ENCODE data around the gene TMEM115. TPM values are rescaled to one million over a fixed set of nuclear protein-coding genes. Genes with fewer than 3 reads are reported as not detected.

Gene TMEM115
- total and polyA plus RNA-seq, 2 of the 13 experiments (the other 11 are each of a cell fraction or from before 2014, with no cell fraction given): 22.1 to 30.7 TPM

DNA sequence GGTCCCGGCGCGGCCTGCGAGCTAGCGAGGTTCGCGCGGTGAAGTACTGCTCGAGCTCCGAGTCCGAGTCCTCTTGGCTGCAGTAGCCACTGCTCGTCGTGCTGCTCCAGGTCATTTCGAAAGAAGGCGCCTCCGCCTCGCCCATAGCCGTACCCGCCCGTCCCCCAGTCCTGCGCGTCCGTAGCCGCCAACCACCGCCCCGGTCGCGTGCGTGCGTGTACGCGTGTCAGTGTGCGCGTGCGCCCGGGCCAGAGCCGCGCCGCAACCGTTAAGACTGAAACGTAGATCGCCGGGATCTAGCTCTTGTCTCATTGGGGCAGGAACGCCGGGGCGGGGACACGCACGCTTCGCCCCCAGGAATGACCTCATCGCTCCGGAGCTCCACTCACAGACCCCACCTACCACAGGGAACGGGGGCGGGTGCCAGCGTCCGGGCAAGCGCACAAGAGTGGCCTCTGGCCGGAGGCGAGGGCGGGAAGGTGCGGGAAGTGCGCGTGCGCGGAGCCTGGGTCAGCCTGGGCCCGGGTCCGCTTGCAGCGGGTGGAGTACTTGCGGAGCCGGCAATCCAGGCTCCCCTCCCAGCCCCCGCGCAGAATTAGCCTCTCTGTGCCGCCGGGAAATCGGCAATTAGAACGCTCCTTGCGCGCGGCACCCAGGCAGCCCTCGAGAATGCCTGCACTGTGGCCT, 22.0 kb downstream of the TMEM115 start (continued):
- TF ChIP-seq GATAD1 (CRISPR knock-in tag; IDR thresholded peaks at IDR 0.05) (peak; percentile 86), SIN3A (IDR thresholded peaks at IDR 0.05; ENCODE audit: borderline replicate concordance, low read depth, low read length) (peak; percentile 89; the same call in 1 of the 2 replicates), ZNF430 (CRISPR knock-in tag; IDR thresholded peaks at IDR 0.05) (peak; percentile 98), ZFP90 (CRISPR knock-in tag; IDR thresholded peaks at IDR 0.05; ENCODE audit: borderline replicate concordance) (peak; percentile 63; the same call in 1 of the 2 replicates), ZBTB7A (CRISPR knock-in tag; IDR thresholded peaks at IDR 0.05) (no peak), MED8 (CRISPR knock-in tag; IDR thresholded peaks at IDR 0.05; ENCODE audit: insufficient replicate concordance) (peak; percentile 7), NFYC (CRISPR knock-in tag; IDR thresholded peaks at IDR 0.05) (peak; percentile 67), HOXD1 (CRISPR knock-in tag; IDR thresholded peaks at IDR 0.05) (peak; percentile 53; the same call in 1 of the 2 replicates), DMAP1 (CRISPR knock-in tag; IDR thresholded peaks at IDR 0.05) (peak; percentile 78; the same call in 1 of the 2 replicates), ZNF414 (CRISPR knock-in tag; IDR thresholded peaks at IDR 0.05) (peak; percentile 69), MIXL1 (CRISPR knock-in tag; IDR thresholded peaks at IDR 0.05) (no peak), SKI (IDR thresholded peaks at IDR 0.05; ENCODE audit: partially characterized antibody) (peak; percentile 27), MAFK (conservative IDR thresholded peaks at IDR 0.05 in 1 of 2, IDR thresholded peaks at IDR 0.05 in 1 of 2; ENCODE audit: low read length in 2 of 2) (no peak), ZFP1 (CRISPR knock-in tag; IDR thresholded peaks at IDR 0.05) (0 out of 2 replicates have a peak, but pooled peaks have one; percentile 14), SP1 (IDR thresholded peaks at IDR 0.05) (no peak), SP1 (CRISPR knock-in tag; IDR thresholded peaks at IDR 0.05) (peak; percentile 52)
- TF ChIP-seq, protein P1, sequence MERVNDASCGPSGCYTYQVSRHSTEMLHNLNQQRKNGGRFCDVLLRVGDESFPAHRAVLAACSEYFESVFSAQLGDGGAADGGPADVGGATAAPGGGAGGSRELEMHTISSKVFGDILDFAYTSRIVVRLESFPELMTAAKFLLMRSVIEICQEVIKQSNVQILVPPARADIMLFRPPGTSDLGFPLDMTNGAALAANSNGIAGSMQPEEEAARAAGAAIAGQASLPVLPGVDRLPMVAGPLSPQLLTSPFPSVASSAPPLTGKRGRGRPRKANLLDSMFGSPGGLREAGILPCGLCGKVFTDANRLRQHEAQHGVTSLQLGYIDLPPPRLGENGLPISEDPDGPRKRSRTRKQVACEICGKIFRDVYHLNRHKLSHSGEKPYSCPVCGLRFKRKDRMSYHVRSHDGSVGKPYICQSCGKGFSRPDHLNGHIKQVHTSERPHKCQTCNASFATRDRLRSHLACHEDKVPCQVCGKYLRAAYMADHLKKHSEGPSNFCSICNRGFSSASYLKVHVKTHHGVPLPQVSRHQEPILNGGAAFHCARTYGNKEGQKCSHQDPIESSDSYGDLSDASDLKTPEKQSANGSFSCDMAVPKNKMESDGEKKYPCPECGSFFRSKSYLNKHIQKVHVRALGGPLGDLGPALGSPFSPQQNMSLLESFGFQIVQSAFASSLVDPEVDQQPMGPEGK (CRISPR knock-in tag; IDR thresholded peaks at IDR 0.05): peak; percentile 75; the same call in 1 of the 2 replicates
- TF ChIP-seq, protein P2, sequence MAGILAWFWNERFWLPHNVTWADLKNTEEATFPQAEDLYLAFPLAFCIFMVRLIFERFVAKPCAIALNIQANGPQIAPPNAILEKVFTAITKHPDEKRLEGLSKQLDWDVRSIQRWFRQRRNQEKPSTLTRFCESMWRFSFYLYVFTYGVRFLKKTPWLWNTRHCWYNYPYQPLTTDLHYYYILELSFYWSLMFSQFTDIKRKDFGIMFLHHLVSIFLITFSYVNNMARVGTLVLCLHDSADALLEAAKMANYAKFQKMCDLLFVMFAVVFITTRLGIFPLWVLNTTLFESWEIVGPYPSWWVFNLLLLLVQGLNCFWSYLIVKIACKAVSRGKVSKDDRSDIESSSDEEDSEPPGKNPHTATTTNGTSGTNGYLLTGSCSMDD (CRISPR knock-in tag; IDR thresholded peaks at IDR 0.05): no peak
- TF ChIP-seq, protein P3, sequence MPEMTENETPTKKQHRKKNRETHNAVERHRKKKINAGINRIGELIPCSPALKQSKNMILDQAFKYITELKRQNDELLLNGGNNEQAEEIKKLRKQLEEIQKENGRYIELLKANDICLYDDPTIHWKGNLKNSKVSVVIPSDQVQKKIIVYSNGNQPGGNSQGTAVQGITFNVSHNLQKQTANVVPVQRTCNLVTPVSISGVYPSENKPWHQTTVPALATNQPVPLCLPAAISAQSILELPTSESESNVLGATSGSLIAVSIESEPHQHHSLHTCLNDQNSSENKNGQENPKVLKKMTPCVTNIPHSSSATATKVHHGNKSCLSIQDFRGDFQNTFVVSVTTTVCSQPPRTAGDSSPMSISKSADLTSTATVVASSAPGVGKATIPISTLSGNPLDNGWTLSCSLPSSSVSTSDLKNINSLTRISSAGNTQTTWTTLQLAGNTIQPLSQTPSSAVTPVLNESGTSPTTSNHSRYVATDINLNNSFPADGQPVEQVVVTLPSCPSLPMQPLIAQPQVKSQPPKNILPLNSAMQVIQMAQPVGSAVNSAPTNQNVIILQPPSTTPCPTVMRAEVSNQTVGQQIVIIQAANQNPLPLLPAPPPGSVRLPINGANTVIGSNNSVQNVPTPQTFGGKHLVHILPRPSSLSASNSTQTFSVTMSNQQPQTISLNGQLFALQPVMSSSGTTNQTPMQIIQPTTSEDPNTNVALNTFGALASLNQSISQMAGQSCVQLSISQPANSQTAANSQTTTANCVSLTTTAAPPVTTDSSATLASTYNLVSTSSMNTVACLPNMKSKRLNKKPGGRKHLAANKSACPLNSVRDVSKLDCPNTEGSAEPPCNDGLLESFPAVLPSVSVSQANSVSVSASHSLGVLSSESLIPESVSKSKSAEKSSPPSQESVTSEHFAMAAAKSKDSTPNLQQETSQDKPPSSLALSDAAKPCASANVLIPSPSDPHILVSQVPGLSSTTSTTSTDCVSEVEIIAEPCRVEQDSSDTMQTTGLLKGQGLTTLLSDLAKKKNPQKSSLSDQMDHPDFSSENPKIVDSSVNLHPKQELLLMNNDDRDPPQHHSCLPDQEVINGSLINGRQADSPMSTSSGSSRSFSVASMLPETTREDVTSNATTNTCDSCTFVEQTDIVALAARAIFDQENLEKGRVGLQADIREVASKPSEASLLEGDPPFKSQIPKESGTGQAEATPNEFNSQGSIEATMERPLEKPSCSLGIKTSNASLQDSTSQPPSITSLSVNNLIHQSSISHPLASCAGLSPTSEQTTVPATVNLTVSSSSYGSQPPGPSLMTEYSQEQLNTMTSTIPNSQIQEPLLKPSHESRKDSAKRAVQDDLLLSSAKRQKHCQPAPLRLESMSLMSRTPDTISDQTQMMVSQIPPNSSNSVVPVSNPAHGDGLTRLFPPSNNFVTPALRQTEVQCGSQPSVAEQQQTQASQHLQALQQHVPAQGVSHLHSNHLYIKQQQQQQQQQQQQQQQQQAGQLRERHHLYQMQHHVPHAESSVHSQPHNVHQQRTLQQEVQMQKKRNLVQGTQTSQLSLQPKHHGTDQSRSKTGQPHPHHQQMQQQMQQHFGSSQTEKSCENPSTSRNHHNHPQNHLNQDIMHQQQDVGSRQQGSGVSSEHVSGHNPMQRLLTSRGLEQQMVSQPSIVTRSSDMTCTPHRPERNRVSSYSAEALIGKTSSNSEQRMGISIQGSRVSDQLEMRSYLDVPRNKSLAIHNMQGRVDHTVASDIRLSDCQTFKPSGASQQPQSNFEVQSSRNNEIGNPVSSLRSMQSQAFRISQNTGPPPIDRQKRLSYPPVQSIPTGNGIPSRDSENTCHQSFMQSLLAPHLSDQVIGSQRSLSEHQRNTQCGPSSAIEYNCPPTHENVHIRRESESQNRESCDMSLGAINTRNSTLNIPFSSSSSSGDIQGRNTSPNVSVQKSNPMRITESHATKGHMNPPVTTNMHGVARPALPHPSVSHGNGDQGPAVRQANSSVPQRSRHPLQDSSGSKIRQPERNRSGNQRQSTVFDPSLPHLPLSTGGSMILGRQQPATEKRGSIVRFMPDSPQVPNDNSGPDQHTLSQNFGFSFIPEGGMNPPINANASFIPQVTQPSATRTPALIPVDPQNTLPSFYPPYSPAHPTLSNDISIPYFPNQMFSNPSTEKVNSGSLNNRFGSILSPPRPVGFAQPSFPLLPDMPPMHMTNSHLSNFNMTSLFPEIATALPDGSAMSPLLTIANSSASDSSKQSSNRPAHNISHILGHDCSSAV (CRISPR knock-in tag; IDR thresholded peaks at IDR 0.05; ENCODE audit: borderline replicate concordance): 0 out of 2 replicates have a peak, but pooled peaks have one; percentile 89

All from HepG2 (cell line).